CD1c-positive myeloid dendritic cell (primary cell): ENCODE results near the gene E2F6.

Source experiments
- DNase-seq: peaks from one replicate; pipeline ENCODE4 v3.0.0-alpha.2; 2016; ENCODE audit errors: extremely low spot score

The E2F6 gene

GRCh38 chr2:11465485-11466306 is at the start of gene E2F6:
Gene E2F6, minus strand, starts transcription at chr2:11466161. Its CDS starts 282 bp downstream, at chr2:11465879.
- peak; percentile 95 for DNase-seq

DNA sequence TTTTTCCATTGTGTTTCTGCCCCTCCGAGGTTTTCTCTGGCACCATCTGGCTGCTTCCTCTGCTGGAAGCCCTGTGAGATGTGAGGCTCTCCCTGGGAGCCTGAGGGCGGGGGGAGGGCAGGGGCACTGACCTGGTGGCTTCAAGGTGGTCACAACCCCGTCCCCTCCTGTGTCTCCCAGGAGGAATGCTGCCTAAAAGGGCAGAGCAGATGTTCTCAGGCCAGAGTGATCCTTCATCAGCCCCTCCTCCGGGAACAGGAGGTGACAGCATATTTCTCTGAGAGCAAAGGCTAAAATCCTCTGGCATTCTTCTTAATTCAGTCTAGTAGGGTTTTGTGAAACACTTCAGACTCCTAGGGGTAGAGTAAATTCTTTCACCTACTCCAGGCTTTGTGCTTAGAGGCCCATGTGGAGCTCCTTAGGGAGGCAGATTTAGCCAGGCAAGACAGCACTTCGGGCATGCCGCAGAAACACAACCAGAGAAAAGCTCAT is 49.6 kb upstream of the E2F6 start:
- no peak for DNase-seq

GRCh38 chr2:11514904-11515303 is 48.9 kb upstream of the E2F6 start:
- no peak for DNase-seq

DNA sequence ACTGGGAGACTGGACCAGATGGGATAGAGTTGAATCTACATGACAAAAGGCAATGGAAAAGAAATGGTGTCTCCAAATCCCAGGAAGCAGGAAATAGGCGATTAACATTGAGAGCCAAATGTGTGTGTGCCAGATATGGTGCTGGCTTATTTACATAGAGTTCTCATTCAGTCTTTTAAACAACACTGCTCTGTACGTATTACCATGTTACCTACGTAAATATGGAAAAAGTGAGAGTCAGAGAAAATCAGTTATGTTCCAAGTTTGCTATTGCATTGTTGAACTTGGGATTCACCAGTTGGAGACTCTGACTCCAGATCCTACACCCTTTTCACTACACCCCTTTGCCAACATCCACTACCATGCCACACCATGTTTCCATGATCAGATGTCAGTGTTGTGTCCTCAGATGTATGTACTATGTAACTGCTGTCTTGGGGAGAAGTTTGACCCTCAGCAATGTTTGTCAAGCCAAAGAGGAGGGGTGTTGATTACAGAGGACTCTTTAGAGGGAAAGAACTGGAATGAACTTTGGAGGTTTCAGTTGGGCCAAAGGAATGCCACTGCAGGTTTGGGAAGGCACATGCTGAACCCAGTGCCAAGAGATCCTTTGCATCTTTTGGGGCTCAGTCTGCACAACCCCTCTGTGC is 48.2 kb upstream of the E2F6 start:
- no peak for DNase-seq

GRCh38 chr2:11513319-11513718 is 47.4 kb upstream of the E2F6 start:
- DNase-seq: no peak

DNA sequence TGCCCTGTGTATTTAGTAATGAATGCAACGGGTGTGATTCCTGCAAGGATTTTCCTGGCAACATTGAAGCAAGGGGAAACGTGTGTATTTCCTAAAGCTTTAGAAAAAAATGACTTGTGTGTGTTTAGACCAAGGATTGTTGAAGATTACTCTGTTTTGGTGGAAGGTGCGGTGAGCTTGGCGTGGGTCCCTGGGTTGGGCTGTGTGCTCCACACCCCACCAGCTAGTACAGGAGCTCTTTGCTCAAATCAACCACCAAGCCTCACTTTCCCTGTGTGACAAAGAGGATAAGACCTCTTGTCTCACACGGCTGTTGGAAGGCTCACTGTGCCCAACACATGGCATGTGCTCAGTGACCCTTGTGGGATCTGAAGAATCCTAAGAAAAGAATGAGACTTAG is 46.5 kb upstream of the E2F6 start:
- DNase-seq: no peak

DNA sequence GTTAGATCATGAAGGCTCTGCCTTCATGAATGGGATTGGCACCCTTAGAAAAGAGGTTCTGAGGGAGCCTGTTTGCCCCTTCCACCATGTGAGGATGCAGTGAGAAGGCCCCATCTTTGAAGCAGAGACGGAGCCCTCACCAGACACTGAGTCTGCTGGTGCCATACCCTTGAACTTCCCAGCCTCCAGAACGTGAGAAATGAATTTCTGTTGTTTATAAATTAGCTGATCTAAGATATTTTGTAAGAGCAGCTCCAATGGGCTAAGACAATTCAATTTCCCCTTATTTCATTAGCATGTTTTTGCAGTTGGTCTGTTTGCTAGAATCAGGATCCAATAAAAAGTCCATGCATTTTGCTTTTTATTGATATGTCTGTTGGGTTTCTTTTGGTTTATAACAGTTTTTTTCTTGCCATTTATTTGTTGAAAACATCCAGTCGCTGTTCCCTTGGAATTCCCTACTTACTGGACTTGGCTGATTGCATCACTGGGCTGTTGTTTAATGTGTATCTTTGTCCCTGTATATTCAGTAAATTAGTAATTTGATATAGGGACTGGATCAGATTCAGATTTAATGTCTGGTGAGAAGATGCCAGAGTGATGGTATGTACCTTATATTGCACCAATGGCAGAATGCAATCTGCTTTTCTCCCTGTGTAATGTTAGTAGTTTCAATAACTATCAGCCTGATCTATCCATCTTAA is 43.8 kb upstream of the E2F6 start:
- DNase-seq: no peak

DNA sequence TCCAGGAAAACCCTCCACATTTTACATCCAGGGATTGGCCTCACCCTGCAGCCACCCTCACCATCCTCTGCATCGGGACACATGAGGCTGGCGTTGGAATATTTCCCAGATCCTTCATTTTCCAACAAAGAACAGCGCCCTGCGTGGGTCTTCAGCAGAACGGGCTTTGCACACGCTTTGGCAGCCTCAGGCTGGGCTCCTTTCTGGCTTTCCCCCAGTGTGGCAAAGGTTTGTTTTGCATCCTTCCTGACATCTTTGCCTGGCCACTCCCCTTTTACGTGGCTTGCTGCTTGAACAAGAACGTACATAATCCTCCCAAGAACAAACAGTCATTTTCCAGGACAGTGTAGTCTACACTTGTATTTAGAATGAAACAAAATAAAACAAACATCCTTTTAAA is 42.3 kb upstream of the E2F6 start:
- no peak for DNase-seq

DNA sequence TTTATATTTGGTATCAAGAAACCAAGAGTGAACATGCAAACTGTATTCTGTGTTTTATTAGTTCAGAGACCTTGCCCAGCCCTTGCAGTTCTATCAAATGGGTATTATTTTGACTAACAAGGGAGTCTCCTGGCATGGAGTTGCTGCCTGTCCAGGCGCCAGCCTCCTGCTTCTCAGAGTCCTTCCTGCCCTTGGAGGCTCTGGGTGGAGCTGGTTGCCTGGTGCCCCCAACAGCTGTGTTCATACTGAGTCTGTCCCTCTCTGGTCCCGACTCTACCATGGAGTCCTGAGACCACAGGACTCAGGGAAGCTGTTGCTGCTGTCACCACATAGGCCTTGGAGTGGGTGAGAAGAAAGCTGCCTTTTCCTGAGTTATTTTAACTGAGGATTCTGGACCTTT is 41.6 kb upstream of the E2F6 start:
- no peak for DNase-seq

DNA sequence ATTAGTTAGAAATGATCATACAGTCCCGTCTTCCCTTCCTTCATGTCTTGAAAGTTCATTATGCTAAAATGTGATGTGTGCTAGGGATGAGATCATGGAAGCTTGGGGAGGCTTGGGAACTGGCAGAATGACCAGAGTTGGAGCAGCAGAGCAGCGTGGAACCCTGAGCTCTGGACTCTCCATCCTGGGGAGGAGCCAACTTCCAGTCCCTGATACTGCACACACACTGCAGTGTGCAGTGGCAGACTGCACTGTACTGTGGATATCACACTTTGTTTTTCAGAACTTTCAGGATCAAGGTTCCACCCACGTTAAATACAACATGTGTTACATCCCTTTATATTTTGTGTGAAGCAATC is 40.6 kb upstream of the E2F6 start:
- no peak for DNase-seq

DNA sequence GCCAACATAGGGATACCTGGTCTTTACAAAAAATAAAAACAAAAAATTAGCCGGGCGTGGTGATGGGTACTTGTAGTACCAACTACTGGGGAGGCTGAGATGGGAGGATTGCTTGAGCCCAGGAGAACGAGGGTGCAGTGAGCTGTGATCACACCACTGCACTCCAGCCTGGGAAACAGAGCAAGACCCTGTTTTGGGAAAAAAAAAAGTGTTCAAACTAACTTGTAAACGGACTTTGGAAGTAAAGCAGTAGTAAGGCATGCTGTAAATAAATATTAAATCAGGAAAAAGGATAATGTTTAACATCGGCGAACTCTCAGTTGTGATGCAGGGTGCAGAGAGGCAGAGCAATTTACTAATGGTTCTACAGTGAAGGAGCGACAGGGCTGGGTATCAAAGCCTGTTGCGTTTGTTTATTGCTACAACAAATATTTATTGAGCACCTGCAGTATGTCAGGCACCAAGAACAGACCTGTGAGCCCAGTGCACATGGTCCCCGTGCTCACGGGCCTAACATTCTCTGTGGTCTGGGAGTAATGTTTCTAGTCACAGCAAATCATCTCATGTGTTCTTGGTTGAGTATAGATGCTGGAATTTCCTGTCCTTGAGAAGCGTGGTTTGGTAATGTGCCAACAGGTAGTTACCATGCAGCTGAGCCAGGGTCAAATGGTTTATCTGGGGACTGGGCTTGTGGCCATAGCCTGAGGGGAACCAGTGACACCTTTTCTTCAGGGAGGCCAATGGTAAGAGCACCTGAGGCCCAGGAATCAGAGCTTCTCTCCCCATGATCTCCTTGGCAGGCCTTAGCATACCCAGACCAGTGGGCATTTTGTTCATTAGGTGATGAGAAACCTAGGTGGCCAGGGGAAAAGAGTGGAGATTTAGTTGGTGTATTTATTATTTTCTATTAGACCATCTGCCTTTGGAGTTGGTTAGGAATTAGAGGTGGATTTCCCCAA is 40.0 kb upstream of the E2F6 start:
- DNase-seq: no peak

- no peak for DNase-seq
These were observed 37.5 kb upstream of the E2F6 start for GRCh38 chr2:11503354-11503927.

DNA sequence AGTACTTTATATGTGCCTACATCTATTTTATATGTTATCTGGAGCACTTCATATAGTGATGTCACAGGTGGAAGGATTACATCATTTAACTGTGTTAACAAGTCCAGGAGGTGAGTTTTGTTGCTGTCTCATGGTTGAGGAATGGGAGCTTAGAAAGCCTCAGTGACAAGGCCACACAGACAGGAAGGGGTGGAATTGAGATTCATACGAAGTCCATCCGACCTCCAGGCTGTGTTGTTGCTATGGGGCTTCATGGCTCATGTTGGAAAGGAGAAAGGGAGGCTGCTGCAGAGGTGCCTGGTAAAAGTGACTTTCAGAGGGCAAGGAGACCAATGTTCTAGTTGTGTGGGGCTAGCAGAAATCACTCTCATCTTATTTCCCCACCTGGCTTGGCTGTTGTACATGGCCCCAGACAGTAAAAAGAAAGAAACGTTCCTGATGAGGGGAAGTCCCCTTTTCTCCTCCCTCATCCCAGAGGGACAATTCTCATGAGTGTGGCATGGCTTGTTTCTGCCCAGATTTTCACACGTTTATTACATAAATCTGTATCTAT is 36.9 kb upstream of the E2F6 start:
- DNase-seq: no peak

GRCh38 chr2:11500702-11501303 is 34.8 kb upstream of the E2F6 start:
- DNase-seq: no peak

GRCh38 chr2:11499081-11499743 is 33.3 kb upstream of the E2F6 start:
- DNase-seq: no peak

DNA sequence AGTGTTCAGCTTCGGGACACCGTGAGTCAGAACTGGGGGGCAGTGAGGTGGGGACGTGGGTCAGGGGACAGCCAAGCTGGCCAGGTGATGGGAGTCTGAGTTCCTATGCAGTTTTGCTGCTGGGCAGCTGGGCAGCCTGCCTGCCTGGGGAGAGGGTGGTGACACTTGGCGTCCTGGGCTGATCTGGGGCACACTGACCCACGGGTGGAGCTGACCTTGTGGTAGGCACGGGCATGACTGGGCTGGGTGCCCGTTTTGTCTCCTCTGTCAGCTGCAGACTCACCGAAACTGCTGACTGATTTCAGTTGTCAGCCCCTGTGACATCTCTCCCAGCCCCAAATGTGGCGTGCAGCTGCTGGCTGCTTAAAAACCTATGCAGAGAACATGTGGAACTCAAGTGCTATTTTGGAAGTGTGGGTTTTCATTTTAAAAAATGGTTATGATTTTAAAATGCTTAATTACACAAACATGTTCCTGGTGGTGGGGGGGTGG is 32.6 kb upstream of the E2F6 start:
- DNase-seq: no peak

DNA sequence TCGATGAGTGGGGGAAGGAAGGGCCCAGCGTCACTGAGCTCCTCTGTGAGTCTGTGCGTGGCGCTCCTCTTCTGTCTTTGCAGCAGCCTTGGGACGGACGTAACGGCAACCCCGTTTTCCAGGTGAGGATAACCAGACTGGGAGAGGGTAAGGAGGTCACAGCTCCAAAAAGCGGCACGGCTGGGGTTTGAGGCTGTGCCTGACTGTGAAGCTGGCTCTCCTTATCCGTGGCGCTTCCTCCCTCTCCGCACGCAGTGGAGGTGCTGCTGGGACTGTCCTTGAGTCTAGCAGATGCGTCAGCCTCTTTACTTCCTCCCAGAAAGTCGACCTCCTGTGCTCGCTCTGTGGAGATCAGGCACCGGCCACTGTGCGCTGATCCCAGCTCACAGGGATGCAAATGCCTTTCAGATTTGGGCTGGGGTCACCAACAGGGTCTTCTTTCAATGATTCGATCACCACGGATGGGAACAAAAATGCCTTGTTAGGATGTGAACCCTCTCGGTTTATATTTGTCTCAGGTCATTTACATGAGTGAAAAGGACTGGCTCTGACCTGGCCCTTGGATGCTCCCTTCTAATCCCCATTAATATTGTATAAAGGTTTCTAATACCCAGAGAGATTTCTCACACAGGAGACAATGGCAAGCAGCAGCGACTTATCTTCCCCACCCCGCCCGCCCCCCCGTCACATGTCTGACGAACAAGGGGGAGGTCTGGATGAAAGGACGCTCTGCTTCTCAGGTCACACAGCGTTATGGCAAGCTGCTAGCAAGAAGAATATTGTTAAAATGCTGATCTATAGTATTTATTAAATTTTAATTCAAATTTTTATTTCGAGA is 30.1 kb upstream of the E2F6 start:
- DNase-seq: peak; percentile 2

DNA sequence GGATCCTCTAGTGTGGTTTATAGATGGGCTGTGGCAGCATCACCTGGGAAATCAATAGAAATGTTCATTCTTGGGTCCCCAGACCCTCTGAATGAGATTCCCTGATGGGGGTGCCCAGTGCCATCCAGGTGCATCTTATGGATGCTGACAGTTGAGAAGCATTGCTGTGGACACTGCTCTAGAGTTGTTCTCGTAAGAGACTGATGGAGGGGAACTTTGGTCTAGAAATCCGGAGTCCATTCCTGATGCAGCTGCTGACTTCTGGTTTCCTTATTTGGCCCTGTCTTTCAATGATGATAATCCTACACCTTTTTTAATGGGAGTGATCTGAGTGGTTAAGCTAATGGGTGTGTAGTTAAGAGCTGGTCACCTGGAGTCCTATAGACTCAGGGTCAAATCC is 28.3 kb upstream of the E2F6 start:
- DNase-seq: no peak

DNA sequence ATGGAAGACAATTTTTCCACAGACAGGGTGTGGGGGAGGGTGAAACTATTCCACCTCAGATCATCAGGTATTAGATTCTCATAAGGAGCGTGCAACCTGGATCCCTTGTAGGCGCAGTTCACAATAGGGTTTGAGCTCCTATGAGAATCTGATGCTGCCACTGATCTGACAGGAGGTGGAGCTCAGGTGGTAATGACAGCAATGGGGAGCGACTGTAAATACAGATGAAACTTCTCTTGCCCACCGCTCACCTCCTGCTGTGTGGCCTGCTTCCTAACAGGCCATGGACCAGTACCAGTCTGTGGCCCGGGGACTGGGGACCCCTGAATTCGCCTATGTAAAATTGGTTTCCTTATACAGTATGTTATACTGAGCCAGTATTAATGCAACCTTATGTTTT is 27.3 kb upstream of the E2F6 start:
- DNase-seq: no peak
